ENCODE measurements around the gene RNH1.

Gene RNH1

DNA sequence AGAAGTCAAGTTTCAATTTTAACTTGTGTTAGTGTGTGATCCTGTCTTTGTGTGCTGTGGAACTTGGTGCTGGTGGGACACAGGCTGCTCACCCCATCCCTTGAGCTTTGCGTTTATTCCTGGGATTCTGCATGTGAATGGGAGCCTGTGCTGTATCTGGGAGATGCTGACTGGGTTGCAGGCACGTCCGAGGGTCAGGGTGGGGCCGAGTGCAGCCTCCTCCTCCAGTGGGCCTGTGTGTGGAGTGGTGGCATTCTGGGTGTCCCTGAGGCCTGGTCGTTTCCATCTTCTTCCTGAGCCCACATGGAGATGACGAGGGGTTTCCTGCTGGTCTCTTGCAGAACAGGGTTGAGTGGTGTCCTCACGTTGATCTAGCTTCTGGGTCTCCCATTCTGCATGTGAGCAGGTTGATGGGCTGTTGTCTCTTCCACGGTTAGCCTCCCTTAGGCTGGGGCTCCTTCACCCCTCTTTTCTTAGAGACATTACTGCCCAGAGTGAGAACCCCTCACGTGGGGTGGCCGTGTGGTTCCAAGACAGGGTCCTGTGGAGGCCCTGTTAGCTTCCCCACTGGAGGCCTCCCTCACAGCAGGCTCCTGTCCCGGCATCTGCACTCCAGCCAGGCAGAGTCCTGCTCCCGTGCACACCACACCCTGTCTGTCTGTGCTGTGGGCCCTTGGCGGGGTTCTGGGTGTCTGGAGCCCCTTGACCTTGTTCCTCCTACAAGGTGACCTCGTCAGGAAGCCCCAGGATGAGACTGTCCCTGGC lies 52.1 kb downstream of the RNH1 start:
- no peak for DNase-seq

DNA sequence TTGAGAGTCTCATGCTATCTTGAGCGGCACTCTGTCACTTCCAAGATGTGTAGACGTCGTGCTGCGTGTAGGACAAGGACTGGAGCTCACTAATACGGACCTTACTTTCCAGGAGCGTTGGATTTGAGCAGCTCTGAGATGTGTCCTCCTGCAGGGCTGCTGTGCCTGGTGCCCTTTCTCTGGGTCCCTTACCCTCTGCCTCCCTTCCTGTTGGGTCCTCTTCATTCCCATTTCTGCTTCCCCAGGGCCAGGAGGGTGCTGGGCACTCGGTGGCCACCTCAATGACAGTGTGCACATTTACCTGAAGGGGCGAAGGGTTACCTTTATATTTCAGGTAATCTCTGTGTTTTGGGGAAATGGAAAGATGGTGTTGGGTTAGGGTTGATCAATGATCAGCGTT lies 53.0 kb downstream of the RNH1 start:
- DNase-seq: no peak

DNA sequence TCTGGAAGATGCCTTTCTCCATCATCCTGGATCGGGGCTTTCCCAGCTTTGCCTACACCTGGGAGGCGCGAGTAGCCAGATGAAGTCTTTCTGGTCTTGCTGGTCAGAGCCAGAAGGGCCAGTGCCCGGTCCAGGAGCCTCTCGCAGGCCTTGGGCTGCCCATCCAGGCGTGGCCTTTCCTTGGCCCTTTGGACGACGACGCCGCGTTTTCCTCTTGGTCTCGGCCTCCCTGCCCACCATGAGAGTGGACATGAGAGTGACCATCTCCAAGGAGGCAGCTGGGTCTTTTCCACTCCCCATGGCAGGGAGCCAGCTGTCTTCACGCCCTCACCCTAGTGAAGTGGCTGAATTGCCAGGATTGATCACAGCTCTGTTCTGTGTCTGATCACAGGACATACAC lies 53.5 kb downstream of the RNH1 start:
- no peak for DNase-seq

DNA sequence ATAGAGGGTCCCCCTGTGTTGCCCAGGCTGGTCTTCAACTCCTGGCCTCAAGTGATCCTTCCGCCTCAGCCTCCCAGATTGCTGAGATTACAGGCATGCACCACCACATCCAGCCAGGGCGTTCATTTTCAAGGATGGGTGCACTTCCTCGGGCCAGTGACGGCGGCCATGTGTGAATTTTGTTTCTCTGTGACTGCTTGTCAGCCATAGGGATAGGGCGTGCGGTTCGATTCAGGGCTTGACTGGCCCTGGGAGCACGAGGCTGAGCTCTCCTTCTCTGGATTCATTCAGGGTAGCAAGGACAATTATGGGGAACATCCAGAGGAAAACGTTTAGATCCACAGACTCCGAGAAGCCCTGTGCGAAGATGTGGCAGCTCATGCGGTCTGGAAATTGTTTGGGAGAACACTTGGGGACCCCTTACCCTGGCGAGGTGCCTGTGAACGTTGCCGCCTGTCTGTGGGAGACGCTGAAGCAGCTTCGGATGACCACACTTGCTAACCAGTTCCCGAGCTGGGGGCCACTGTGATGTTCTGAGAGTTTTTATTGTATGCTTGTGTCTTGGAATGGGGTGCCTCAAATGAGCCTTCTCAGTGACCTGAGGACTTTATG lies 54.0 kb downstream of the RNH1 start:
- no peak for DNase-seq

DNA sequence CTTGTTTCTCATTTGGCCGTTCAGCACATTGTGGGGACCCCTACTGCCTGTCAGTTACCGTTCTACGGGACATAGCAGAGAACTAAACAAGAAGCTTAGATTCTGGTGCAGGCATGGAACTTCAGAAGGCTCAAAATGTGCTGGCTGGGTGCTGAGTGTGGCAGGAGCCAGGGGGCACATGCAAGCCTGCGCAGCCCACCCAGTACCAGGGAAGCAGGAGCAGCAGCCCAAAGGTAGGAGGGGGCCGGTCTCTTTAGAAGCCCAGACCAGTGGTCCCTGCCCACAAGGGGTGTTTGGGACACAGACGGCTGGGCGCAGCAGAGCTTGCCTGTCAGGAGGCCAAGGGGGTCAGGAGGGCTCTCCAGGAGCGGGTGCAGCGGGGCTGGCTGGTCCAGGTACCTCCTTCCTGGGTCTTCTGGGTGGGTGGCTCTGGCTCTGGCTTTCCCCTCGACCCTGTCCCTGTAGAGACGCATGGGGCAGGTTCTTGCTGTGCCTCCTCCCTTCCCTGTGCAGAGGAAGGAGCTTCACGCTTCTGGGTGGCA lies 54.8 kb downstream of the RNH1 start:
- no peak for DNase-seq

DNA sequence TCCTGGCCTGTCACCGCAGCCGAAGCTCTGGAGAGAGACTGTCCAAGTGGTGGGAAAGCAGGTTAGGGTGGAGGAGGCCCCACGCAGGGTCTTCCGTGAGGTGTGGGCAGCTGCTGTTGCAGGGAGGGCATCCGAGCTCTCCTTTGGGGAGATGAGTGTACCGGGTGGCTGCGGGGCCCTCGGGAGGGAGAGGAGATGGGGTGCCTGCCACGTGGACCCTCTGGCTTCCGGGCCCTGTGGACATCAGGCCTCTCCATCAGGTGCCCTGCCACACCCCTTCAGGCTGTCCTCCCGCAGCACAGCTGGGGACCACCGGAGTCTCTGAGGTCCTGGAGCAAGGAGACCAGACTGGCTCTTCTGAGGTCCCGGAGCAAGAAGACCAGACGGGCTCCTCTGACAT lies 55.3 kb downstream of the RNH1 start:
- DNase-seq: no peak

DNA sequence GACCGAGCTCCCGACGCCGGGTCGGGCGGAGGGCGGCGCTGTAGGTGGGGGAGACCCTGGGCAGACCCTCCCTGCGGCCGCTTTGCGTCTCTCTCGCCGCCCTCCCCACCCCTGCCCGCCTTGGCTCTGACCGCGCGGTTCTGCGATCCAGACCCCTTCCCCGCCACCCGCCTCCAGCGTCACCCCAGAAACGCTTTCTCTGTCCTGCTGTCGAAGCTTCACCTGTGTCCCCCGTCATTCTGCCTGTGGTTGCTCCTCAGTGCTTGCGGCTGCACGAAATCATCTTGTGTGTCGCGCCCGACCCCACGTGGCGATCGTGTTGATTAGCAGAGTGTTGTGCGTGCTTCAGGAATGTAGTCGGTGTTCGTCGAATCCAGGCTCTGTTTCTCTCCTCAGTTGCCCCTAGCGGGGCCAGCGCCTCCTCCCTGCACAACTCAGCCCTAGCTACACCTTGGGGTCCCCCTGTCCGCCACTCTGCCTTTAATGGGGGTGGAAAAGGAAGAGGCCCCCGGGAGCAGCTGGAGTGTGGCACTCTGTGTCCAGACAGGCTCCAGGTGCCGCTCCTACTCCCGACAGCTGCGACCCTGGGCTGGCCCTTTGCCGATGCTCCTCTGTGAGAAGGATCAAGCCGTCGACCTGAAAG lies 56.1 kb downstream of the RNH1 start:
- peak; percentile 78 for DNase-seq

DNA sequence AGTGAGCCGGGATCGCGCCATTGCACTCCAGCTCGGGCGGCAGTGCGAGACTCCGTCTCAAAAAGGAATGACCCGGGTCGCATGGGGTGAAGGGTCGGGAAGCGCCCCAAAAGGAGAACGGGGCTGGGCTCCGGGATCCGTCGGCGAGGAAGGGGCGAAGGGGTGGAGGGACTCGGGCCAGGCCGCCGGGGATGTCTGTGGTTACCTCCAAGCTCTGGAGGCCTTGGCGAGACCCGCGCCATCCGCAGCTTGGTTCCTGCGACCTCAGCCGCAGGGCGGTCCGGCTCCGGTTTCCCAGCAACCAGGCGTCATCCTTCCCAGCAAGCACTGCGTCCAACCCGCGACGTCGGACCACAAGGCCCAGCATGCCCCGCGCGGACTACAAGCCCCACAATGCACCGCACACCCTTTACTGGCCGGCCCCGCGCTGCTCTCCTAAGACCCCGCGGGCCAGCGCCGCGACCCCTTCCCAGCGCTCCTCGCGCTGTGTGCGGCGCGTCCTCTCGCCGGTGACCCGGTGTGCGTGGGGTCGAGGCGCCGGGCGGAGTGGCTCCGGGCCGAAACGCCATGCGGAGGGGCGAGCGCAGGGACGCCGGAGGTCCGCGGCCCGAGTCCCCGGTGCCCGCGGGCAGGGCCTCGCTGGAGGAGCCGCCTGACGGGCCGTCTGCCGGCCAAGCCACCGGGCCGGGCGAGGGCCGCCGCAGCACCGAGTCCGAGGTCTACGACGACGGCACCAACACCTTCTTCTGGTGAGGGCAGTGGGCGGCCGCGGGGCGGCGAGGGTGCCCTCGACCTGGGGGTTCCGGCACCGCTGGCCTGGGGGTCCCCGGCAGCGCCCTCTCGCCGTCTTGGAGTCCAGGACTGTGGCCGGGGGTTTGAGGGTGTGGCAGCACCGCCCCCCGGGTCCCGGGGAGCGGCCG lies 56.9 kb downstream of the RNH1 start, which contains the start of gene PTDSS2:
Gene PTDSS2 (plus strand): TSS at position 391 of the 920 bp plus-strand sequence. CDS start 177 bp downstream, at position 568.
- DNase-seq: peak; percentile 98

DNA sequence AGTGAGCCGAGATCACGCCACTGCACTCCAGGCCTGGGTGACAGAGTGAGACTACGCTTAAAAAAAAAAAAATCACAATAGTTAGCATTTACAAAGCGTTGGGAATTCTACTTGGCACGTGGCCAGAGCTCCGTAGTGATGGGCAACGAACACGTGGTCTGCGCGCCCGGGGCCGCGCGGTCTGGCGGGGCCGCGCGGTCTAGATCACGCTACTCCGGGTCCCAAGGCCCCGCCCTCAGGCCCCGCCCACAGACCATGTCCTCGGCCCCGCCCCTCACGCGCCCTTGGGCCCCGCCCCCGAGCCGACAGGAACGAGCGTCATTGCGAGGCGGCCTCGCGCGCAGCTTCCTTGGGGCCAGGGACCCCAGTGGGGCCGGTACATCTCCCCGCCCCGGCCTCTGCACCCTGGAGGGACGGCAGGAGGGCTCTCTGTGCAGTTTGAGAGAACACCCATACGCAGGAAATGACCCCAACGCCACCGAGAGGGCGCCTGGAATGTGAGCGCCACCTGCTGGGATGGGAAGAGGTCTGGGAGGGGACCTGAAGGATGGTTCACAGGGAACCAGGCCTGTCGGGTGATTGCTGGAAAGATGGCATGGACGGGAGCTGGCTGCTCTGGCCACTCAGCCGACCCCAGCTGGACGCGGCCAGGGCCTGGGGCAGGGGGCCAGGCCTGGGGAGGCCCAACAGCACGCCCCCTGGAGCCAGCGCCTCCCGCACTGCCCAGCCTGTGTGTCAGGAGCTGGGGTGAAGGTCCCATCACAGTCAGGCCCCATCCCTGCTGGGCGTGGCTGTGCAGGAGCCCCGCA lies 58.9 kb downstream of the RNH1 start:
- peak; percentile 95 for DNase-seq

DNA sequence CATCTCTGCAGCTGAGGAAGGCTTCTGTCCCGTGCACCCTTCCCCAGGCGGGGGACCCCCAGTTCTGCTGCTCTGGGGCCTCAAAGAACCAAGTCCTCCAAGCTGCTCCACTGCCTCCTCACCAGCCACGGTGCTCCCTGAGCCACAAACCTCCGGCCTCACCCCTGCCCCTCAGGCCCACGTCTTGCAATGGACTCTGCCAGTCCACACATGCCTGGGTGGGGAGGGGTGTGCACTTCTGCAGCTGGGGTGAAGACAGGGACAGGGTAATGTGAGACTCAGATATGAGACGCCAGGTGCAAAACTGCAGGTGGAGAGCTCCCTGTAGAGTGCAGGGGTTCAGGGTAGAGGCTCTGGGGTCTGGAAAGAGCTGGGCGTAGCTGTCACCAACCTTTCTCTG lies 60.2 kb downstream of the RNH1 start:
- peak; percentile 41 for DNase-seq

DNA sequence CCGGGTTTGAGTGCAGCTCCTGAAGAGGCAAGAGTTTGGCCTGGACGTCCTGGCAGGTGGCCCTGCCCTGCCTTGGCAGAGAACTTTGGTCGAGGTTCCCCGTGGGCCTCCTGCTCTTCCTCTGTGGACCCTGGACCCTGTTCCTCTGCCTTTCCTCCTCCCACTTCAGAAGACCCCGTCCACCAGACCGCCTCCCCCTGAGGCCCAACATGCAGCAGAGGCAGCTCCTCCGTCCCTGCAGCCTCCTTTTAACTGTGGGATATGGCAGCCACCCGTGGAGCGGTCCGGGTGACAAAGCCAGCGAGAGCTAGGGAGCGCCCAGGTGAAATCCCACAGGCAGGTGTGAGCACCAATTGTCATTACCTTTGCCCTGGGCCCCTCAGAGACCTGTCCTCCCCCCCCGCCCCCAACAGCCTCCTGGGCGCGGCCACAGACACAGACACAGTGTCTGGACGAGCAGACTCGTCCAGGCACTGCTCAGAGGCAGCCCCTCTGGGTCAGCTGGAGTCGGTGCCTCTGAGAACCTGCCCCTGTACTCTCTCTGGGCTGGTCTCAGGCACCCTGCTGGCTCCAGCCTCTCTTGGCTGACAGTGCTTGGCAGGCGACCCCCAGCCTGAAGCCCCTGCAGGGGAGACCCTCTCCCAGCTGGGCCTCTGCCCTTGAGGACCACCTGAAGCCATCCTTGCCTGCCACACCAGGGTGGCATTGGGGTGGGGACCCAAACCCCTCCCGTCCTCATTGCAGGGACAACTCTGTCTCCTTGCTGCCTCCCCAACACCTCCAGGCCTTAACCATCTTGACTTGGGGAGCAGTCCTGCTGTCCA lies 61.1 kb downstream of the RNH1 start:
- DNase-seq: no peak
